GM10266 (cell line): ENCODE data around the gene GALNT14.

Experiments
- DNase-seq: peaks from one replicate; pipeline ENCODE4 v3.0.0; 2012; ENCODE audit errors: extremely low spot score
- TF ChIP-seq, protein P1 (sequence below): IDR thresholded peaks from 2 replicates; pipeline ENCODE4 v1.5.1; 2012; ENCODE audit warnings: mild to moderate bottlenecking, low read depth; ENCODE audit not compliant: control insufficient read depth, insufficient read depth; ENCODE audit errors: missing control alignments

GALNT14 gene

DNA sequence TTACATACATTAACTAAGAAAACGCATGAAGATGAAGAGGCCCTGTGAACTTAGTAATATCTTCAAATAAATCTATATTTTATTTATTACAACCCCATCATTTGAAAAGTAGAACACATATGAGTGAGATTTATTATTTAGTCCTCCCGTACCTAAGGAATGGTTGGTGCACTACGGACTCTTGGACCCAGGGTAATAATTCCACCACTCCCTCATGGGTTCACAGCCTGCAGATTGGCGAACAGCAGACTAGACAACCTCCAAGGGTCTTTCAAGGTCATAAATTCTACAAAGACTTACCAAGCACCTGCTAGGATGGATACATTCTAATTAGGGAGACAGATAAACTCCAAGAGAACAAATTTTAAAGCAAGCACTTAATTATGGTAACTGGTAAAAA lies 51.6 kb downstream of the GALNT14 start:
- TF ChIP-seq, protein P1, sequence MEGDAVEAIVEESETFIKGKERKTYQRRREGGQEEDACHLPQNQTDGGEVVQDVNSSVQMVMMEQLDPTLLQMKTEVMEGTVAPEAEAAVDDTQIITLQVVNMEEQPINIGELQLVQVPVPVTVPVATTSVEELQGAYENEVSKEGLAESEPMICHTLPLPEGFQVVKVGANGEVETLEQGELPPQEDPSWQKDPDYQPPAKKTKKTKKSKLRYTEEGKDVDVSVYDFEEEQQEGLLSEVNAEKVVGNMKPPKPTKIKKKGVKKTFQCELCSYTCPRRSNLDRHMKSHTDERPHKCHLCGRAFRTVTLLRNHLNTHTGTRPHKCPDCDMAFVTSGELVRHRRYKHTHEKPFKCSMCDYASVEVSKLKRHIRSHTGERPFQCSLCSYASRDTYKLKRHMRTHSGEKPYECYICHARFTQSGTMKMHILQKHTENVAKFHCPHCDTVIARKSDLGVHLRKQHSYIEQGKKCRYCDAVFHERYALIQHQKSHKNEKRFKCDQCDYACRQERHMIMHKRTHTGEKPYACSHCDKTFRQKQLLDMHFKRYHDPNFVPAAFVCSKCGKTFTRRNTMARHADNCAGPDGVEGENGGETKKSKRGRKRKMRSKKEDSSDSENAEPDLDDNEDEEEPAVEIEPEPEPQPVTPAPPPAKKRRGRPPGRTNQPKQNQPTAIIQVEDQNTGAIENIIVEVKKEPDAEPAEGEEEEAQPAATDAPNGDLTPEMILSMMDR, result no peak
- no peak for DNase-seq

DNA sequence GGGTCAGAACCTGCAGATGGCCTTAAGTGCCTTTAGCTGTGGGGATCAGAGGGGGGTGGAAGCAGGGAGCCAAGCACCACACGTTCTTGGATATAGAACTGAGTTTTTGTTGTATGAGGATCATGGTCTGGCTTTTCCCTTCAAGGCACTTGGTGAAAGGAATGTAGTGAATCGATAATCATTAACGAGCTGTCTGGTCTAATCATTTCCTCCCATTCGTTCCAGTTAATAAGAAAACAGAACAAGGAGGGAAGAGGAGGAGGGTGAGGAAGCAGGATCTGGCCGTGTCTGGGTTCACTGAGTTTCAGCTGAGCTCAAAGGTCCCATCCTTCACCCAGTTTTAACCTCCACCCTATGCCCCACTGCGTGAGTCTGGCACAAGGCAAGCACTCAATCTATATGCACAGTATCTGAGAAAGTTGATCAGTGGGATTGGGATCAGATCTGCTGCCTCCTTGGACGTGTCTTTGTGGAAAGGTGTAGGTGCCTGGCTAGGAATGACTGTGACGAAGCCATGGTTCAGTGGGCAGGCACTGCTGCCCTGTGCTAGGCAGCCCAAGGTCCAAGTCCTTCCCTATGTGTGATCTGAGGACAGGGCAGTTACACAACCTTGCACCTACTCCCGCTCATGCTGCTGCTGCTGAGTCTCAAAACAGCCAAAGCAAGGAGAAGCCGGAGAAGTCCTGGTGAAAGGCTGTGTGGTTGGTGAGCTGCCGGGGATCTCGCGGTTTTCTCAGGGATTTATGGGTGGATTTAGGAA lies 54.8 kb downstream of the GALNT14 start:
- TF ChIP-seq, protein P1, result no peak
- no peak for DNase-seq

DNA sequence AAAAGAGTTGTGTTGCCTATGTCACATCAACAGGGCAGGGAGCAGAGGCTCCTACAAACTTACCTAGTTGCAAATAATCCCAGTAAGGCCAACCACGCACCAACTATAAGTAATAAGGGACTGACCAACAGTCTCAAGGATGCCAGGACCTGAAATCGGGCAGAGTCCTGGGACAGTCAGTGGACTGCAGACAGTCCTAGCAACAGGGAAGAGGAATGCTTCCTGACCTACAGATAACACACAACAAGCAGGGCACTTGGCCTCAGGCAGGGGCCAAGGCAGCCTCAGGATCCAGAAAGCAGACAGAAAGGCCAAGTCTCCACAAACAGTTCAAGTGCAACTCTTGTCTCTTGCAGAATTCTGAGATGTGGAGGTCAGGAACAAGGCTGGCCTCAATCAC lies 56.2 kb downstream of the GALNT14 start:
- no peak for DNase-seq
- TF ChIP-seq, protein P1, result no peak

DNA sequence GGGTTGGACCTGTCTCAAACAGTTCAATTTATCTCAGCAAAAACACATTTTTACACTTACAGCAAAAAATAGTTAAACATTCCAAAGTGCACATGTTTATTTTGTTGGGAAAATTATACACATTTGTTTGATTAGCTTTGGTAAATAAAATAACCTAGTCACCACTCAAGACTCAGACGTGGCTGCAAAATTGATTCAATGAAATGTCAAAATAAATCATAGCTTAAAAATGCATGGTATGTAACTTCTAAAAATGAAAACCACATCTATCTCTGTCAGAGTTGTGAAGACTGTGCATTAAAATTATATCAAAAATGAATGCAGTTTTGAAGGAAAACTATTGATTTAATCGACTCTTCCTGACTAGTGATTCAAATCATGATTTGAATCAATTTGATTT lies 56.7 kb downstream of the GALNT14 start:
- no peak for DNase-seq
- TF ChIP-seq, protein P1, result no peak

DNA sequence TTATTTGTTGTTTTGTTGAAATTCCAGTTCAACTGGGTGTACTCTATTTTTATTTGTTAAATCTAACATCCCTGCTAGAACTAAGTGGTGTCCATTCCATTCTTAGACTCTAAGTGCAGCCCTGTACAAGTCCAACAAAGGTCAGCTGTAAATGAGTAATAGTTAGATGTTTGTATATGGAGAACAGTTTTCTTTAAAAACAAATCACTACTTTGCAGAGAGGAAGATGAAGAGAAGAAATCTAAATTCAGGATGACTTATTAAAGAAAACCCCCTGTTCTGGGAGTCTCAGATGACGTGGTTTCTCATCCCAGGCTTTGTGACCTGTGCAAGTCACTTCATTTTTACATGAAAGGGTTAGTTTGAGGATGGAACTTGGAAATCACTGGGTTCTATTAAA lies 57.9 kb downstream of the GALNT14 start:
- TF ChIP-seq, protein P1, result no peak
- DNase-seq, result no peak

DNA sequence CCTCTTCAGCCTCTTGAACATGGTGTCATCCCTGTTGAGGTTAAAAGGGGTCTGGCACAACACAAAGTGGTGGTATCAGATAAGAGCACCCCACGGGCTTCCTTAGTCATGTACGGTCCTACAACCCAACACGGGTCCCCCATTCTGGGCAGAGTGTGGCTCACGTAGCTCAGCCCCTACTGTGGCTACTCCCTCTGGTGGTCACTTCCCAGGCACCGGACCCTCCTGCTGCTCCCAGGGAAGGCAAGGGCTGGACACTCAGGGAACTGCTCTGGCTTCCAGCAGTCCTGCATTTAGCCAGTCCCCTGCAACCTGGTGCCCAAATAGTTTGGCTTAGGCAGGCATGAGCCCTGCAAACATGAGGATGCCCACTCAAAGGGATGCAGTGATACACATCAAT lies 58.6 kb downstream of the GALNT14 start:
- TF ChIP-seq, protein P1, result no peak
- no peak for DNase-seq

DNA sequence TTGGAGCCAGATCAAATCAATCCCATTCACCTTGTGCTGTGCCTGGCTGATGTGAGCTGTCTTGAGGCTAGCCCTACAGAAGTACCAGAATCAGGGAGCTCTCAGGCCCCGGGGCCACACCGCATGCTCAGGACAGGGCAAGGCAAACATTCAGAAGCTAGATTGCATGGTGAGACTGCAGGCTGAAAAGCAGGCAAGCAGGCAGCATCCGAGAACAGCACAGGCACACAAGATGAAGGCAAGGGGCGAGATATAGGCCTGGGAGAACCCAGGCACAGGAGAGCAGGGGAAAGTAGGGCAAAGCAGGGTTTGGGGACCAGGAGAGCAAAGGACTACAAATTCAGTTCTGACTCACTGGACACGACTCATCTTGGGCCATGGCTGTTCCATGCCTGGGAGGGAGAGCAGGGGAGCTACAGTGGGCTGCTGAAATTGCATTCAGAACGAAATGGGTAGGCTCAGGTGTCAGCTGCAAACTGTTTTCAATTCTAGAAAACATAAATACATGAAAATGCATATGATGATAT lies 59.6 kb downstream of the GALNT14 start:
- TF ChIP-seq, protein P1, result no peak
- no peak for DNase-seq
